OCI-LY1 (cell line): ENCODE data around the gene BABAM2.

ENCODE experiments used
- H2AFZ ChIP-seq: fragments of 200-600 bp; sonication (generic), shearing (Covaris generic); 2 replicates; pipeline ENCODE4 v1.6.0; 2014; ENCODE audit warnings: antibody characterized with exemption, mild to moderate bottlenecking, low read length
- H3F3A ChIP-seq: fragments of 200-600 bp; sonication (generic), shearing (Covaris generic); 2 replicates; pipeline ENCODE4 v1.6.0; 2014; ENCODE audit warnings: mild to moderate bottlenecking, antibody characterized with exemption, low read length, moderate library complexity; ENCODE audit not compliant: insufficient read depth
- H3K27ac ChIP-seq: fragments of 200-600 bp; sonication (generic); 2 replicates; pipeline ENCODE4 v1.5.1; 2014; ENCODE audit warnings: low read length, mixed run types, mild to moderate bottlenecking, low read depth; ENCODE audit not compliant: poor library complexity, severe bottlenecking
- H3K27me3 ChIP-seq: fragments of 200-600 bp; sonication (generic); 2 replicates; pipeline ENCODE4 v1.6.0; 2014; ENCODE audit warnings: antibody characterized with exemption, mild to moderate bottlenecking, low read length, moderate library complexity; ENCODE audit not compliant: insufficient read depth
- H3K36me3 ChIP-seq: fragments of 200-600 bp; sonication (generic); 2 replicates; pipeline ENCODE4 v1.6.1; 2014; ENCODE audit warnings: mild to moderate bottlenecking, antibody characterized with exemption, low read length, moderate library complexity, mixed read lengths; ENCODE audit not compliant: insufficient read depth
- H3K4me1 ChIP-seq: fragments of 200-600 bp; sonication (generic); 2 replicates; pipeline ENCODE4 v1.5.1; 2014; ENCODE audit warnings: mild to moderate bottlenecking, low read length, moderate library complexity; ENCODE audit not compliant: insufficient read depth, severe bottlenecking
- H3K4me2 ChIP-seq: fragments of 200-600 bp; sonication (generic), shearing (Covaris generic); 2 replicates; pipeline ENCODE4 v1.6.1; 2014; ENCODE audit warnings: low read length
- H3K4me3 ChIP-seq: fragments of 200-600 bp; sonication (generic); 2 replicates; pipeline ENCODE4 v1.5.1; 2014; ENCODE audit warnings: low read length, low read depth, mild to moderate bottlenecking, mixed read lengths; ENCODE audit not compliant: poor library complexity, severe bottlenecking
- H3K79me2 ChIP-seq: fragments of 200-600 bp; shearing (Covaris generic); 2 replicates; pipeline ENCODE4 v1.6.1; 2016; ENCODE audit warnings: mixed run types, low read length, mixed read lengths; ENCODE audit not compliant: insufficient read depth
- H3K9ac ChIP-seq: fragments of 200-600 bp; sonication (generic), shearing (Covaris generic); 2 replicates; pipeline ENCODE4 v1.6.1; 2014; ENCODE audit warnings: mild to moderate bottlenecking, low read length, mixed read lengths
- H3K9me2 ChIP-seq: fragments of 200-600 bp; sonication (generic), shearing (Covaris generic); 2 replicates; pipeline ENCODE4 v1.6.1; 2014; ENCODE audit warnings: low read depth, mild to moderate bottlenecking, low read length, mixed read lengths
- H3K9me3 ChIP-seq: fragments of 200-600 bp; shearing (Covaris generic); 2 replicates; pipeline ENCODE4 v1.6.1; 2014; ENCODE audit warnings: low read length, mixed read lengths
- H4K20me1 ChIP-seq: fragments of 200-600 bp; sonication (generic), shearing (Covaris generic); 2 replicates; pipeline ENCODE4 v1.6.0; 2016; ENCODE audit warnings: mild to moderate bottlenecking, low read length; ENCODE audit not compliant: insufficient read depth
- CTCF ChIP-seq: fragments of 200-600 bp; sonication (generic), shearing (Covaris generic); IDR thresholded peaks from 2 replicates; pipeline ENCODE4 v1.5.1; 2017; ENCODE audit warnings: mild to moderate bottlenecking, antibody characterized with exemption, low read length, moderate library complexity, mixed read lengths
- EZH2 ChIP-seq: fragments of 200-600 bp; sonication (generic), shearing (Covaris generic); IDR thresholded peaks from 2 replicates; pipeline ENCODE4 v1.8.0; 2017; ENCODE audit warnings: borderline replicate concordance, mixed run types, mild to moderate bottlenecking, antibody characterized with exemption, low read length, moderate library complexity, mixed read lengths

Gene BABAM2

GRCh38 chr2:28063492-28063962, 173.0 kb downstream of the BABAM2 start:
- TF ChIP-seq CTCF, result no peak
- TF ChIP-seq EZH2, result no peak
- Histone ChIP-seq H3K27ac (no peak overlapping the region), H3K4me2 (no peak overlapping the region), H3F3A (no peaks in the 10 kb centered on the region), H3K79me2 (no peaks in the 10 kb centered on the region), H2AFZ (no peak overlapping the region), H3K4me1 (no peaks in the 10 kb centered on the region), H3K36me3 (no peaks in the 10 kb centered on the region), H3K9me2 (no peaks in the 10 kb centered on the region), H3K27me3 (no peaks in the 10 kb centered on the region), H3K9me3 (no peaks in the 10 kb centered on the region), H4K20me1 (no peaks in the 10 kb centered on the region), H3K4me3 (no peak overlapping the region), H3K9ac (no peak overlapping the region)

- Histone ChIP-seq H3K79me2 (no peaks in the 10 kb centered on the region), H4K20me1 (no peaks in the 10 kb centered on the region), H3K4me2 (no peak overlapping the region), H3K27ac (no peak overlapping the region), H2AFZ (no peak overlapping the region), H3K4me3 (no peak overlapping the region), H3K27me3 (no peaks in the 10 kb centered on the region), H3K36me3 (no peaks in the 10 kb centered on the region), H3F3A (no peaks in the 10 kb centered on the region), H3K9me3 (no peaks in the 10 kb centered on the region), H3K4me1 (no peaks in the 10 kb centered on the region), H3K9me2 (no peaks in the 10 kb centered on the region), H3K9ac (no peak overlapping the region)
- TF ChIP-seq EZH2 (no peak), CTCF (no peak)
These were observed 177.1 kb downstream of the BABAM2 start for GRCh38 chr2:28067602-28068001.

- Histone ChIP-seq H3K9me2 (no peaks in the 10 kb centered on the region), H3K27me3 (no peaks in the 10 kb centered on the region), H3K36me3 (no peaks in the 10 kb centered on the region), H3K27ac (no peak overlapping the region), H3K4me3 (no peak overlapping the region), H3K9ac (no peak overlapping the region), H2AFZ (no peak overlapping the region), H3K79me2 (no peaks in the 10 kb centered on the region), H4K20me1 (no peaks in the 10 kb centered on the region), H3K4me1 (no peaks in the 10 kb centered on the region), H3K4me2 (no peak overlapping the region), H3K9me3 (no peaks in the 10 kb centered on the region), H3F3A (no peaks in the 10 kb centered on the region)
- TF ChIP-seq CTCF, result no peak
- no peak for TF ChIP-seq EZH2
These were observed 177.6 kb downstream of the BABAM2 start for GRCh38 chr2:28068088-28068487.
